Stimulated activated CD4-positive, alpha-beta T cell treated with anti-CD3 and anti-CD28 coated beads, TNF-alpha, amount 100 ng/mL, for 1 hour (primary cell): ENCODE results near the gene ANO5.

Source experiments
- DNase-seq, 3 donors: peaks; one replicate each; pipeline ENCODE4 v3.0.0-alpha.2; 2020; ENCODE audit warnings: low read depth in 3 of 3, low spot score in 1 of 3

ANO5 gene, protein sequence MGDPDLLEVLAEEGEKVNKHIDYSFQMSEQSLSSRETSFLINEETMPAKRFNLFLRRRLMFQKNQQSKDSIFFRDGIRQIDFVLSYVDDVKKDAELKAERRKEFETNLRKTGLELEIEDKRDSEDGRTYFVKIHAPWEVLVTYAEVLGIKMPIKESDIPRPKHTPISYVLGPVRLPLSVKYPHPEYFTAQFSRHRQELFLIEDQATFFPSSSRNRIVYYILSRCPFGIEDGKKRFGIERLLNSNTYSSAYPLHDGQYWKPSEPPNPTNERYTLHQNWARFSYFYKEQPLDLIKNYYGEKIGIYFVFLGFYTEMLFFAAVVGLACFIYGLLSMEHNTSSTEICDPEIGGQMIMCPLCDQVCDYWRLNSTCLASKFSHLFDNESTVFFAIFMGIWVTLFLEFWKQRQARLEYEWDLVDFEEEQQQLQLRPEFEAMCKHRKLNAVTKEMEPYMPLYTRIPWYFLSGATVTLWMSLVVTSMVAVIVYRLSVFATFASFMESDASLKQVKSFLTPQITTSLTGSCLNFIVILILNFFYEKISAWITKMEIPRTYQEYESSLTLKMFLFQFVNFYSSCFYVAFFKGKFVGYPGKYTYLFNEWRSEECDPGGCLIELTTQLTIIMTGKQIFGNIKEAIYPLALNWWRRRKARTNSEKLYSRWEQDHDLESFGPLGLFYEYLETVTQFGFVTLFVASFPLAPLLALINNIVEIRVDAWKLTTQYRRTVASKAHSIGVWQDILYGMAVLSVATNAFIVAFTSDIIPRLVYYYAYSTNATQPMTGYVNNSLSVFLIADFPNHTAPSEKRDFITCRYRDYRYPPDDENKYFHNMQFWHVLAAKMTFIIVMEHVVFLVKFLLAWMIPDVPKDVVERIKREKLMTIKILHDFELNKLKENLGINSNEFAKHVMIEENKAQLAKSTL

DNA sequence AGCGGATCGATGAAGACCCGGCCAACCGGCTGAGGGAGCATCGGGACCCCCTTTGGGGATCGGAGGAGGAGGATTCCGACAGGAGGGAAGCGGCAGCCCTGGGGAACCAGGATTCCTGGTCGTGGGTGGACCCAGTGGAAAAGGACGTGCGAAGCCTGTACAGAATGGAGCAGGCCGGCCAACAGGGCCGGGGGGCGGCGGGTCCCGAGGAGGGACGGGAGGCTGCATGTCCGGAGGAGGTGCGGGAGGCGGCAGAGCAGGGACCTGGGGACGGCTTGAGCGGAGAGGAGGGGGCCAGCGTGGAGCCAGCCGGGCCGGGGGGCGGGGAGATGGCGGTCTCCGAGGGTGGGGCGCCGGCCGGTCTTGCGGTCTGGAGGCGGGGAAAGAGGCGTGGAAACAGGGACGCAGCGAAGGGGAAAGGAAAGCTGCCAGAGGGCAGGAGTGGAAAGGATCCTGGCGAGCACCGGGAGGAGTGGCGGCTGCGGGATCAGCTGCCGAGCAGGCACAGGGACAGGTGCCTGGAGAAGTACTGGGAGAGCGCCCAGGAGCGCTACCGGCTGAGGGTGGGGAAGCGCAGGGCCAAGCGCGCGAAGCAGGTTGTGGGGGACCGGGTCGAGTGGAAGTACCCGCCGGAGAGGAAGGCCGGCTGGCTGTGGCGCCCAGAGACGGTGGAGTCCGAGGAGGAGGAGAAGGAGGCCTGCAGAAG lies at the start of gene ANO5:
Gene ANO5, plus strand, starts transcription at position 444 of the 706 bp plus-strand sequence. CDS start 408 bp downstream, outside the sequence.
- DNase-seq: no peak

DNA sequence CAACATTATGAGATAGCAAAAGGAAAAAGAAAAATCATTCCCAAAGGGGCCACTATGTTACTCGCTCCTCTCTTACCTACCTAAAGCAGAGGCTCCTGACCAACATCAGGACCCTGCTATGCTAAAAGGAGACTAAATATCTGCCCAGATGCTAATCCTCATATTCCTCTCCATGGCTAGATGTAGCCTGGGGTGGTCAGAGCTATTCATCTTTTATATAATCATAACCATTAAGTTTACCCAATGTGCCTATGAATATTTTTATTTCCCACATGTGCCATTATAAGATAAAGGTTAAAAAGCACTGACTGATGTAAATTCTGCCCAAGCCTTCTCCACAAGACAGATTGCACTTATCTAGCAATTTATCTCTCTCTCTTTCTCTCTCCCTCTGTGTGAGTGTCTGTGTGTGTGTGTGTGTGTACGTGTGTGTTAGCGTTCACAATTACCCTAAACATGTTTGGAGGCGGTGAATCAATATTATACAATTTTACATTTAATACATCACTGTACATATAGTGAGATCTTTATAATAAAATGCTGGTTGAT lies 41.2 kb upstream of the ANO5 start:
- no peak for DNase-seq

DNA sequence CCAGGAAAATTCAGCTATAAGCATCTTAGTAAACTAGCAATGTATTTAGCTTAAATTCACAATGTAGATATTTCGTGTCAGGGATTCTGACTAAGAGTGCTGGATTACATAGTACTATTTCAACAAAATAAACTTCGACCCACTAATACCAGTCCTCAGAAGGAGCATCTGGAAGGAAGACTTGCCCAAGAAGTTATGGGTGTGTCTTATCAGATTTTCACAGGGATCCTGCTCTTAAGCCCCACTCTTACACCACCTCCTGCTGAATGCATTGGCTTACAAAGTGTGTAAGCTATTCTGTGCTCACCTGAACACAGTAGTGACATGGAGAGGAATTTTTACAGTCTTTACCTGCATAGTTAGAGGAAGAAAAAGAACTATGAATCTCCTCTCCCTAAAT lies 35.4 kb upstream of the ANO5 start:
- DNase-seq: no peak

DNA sequence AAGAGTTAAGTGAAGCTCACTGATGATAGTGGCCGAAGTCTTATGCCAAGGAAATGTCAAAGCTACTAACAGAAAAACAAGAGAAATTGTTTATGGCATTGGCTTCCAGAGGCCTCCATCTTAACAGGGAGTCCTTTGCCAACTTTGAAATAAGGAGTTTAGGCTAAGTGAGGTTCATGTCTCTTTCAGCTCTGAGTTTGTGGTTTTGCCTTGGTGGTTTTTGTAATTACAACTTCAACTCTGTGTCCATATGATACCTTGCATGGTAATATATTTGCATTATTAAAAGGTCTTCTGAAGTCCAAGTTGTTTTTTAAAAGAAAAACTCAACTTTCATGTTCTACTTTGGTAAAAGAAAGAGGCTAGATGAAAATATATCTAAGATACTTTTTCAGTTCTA lies 31.4 kb upstream of the ANO5 start:
- no peak for DNase-seq

DNA sequence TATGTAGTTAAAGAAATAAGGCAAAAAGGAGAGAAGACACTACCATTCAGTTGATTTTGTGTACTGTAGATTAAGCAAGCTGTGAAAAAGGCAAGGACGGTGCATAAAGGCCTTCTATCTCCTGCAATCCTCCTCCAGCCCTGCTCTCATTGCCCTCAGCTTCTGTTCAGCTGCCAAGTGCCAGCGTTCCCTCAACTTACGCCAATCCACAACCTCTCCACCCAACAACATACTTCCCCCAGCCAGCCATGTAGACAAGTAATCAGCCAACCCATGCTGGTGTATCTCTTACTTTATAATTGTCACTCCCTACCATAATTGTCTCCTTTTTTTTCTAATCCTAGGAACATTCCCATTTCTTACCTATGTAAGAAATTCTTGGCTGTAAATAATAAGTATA lies 30.1 kb upstream of the ANO5 start:
- DNase-seq: no peak

DNA sequence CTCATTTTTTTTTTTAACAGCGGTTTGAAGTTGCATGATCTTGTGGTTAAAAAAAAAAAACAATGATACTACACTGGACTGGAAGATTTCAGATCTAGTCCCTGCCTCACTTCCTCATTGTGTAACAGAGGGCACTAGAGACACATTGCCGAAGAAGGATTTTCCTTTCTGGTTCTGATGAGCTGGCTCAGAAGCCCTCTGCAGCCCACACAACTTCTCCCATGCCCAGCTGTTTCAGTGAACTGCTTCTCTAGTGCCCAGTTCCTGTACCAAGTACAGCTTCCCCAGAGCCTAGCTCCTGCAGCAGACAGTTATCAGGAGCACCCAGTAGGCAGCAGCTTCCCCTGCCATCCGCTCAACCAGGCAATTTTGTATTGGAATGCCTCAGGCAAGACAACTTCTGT lies 29.5 kb upstream of the ANO5 start:
- DNase-seq: no peak

DNA sequence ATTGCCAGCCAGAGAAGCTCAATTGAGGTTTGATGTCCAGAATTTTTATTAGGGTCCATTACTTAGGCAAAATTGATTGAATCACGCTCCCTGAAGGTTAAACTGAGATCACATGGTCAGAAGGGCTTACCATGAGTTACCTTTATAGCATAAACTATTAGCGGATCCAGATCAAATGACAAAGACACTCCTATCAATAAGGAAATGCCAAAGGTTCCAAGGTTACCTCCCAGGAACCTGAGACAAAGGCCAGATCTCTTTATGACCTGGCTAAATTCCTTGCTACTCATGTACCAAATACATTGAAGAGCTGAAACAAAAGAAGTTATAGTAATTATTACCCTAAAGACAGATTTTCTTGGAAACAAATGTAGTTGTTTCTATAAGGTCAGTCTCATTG lies 27.8 kb upstream of the ANO5 start:
- no peak for DNase-seq

DNA sequence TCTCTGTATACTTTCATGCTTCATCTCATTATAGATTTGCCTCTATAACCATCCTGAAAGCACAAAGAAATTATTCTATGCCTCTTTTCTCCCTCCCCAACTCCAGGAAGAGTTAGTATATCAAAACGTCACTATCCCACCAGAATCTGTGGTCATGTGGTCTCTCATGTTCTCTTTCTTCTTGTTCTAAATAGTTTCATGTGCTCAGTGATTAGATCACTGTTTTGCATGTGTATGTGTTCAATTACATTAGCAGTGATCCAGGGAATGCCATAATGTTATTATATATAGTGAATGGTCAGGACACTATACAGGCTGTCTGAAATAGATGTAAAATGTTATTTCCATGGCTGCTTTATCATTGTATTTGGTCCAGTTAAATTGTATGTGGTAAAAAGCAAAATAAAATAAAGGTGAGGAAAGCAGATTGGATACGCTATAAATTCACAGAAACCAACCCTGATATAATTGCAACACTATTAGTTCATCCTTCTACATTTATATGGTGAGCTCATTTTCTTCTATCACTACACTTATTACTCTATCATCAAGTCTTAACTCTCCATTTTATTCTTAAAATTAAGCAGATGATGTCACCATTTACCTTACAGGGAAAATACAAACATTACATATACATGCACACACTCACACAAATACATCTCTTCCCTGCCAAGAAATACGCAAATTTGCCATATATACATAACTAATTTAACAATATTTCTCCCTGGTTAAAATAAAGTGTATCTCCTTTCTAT lies 26.9 kb upstream of the ANO5 start:
- no peak for DNase-seq

DNA sequence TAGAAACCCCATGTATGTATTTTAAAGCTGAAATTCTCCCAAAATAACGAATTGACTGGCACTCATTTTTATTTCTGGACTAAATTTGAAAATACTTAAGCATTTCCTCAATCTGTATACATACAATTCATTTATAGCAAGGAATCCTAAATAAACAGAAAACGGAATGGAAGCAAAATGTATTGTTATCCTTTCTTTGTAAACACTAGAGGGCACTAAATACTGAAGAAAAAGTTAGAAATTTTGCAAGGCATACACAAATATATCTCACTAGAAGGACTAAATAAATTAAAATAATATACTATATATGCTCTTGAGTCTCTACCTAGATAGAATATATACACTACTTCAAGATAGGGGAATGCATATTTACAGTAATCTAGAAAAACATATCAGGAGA lies 23.1 kb upstream of the ANO5 start:
- DNase-seq: no peak

DNA sequence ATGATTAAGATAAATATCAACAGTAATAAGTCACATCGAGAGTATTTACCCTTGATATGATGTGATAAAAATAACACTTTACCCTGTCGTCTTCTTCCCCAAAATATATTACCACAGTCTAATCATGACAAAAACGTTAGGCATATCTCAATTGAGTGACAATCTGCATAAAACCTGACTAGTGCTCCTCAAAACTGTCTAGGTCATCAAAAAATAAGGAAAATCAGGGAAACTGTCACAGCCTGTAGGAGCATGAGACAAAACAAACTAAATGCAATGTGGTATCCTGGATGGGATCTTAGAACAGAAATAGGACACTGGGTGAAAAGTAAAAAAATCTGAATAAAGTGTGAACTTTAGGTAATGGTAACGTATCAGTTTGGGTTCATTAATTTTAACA lies 19.4 kb upstream of the ANO5 start:
- no peak for DNase-seq

DNA sequence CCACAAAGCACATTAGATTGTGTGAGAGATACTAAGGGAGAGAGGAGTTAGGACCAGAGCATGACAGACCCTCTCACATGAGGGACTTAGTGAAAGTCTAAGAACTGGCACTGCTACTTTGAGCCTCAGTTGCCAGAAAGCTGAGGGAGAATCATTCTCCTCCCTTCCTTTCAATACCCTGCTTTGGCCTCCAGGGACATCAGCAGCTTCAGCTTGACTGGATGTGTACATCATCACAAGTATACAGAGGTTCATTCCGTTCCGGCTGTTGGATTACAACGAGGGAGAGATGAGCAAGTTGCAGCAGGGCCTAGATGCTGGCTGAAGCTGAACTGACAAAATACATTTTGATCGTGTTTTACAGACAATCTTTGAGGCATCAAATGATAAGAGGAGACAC lies 15.7 kb upstream of the ANO5 start:
- no peak for DNase-seq

DNA sequence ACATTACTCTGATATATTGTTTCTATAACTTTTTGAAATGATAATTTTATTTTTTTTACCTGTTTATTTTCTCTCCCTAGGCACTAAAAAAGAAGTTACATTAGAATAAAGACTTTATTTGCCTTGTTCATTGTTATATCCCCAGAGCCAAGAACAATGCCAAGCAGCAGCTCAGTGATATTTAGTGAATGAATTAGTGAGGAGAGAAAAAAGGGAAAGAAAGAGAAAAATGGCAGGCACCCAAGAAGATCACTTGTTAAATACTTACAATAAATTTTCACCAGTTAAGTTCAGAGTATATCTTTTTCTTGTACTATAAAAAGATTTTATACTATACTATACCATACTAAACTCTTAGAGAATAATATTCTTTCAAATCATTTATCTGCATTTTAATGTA lies 13.3 kb upstream of the ANO5 start:
- DNase-seq: no peak

DNA sequence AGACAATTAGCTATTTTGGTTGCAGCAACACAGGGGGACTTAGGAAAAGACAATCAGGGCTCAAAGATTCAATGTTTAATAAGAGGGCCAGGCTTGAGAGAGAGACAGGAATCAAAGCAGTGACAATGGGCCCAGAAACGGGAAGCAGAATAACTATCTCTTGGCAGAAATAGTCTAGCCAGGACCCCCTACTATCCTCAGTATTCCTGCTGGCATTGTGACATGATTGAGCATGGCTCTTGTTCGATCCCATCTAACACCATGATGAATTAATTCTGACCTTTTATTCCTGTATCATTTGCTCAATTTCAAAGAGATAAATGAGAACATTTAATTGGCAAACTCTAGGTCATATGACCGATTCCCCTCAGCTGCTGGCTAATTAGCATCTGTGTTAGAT lies 12.8 kb upstream of the ANO5 start:
- no peak for DNase-seq

DNA sequence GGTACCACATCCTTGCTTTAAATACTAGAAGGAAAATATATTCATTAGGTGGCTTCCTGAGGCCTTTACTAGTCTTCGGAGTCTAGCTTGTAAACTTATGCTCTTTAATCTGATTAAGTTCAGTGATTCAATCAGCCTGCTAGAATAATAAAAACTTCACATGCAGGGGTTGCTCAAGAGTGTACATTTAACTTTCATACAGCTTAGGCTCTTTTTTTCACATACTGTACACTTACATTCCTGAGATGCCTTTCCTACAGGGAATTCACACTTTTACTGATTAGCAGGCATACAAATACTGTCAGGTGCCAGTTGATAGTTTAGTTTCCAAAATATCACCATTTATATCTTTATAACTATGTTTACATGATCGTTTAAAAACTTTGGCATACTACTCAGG lies 3.2 kb upstream of the ANO5 start:
- DNase-seq: no peak

DNA sequence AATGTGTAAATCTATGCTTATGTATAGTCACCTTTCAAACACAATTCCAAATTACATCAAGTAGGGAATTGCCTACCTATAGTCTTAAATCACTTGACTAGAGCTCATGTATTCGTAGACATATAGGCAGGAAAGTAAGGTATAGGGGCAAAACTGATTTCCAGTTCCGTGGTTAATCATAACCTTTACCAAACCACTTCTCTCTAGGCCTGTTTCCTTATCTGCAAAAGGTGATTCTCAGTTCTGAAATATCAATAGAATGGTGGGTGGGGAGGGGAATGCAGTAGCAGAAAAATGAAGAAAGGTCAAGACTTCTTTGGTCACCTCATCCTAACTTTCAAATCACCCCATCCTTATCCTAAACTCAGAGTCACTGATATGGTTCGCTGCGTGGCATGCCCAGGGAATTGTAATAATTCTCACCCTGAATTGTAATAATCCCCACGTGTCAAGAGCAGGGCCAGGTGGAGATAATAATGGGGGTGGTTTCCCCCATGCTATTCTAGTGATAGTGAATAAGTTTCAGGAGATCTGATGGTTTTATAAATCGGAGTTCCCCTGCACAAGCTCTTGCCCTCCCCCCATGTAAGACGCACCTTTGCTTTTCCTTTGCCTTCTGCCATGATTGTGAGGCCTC lies 1.9 kb upstream of the ANO5 start:
- DNase-seq: no peak

DNA sequence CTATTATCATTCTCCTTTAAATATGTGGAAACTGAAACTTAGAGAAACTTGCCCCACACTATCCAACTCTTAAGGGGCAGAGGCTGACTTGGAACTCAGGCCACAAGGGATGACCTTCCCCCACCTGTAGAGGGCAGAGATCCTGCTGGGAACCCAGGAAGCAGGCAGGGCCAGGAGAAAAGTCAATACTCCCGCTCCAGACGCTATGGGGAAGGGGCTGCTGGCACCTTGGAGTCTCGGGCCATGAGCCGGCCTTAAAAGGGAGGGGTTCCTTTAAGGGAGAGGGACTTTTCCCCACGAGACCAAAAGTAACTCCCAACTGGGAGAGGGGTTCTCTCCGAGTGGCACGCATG lies 620 bp upstream of the ANO5 start:
- DNase-seq: no peak

DNA sequence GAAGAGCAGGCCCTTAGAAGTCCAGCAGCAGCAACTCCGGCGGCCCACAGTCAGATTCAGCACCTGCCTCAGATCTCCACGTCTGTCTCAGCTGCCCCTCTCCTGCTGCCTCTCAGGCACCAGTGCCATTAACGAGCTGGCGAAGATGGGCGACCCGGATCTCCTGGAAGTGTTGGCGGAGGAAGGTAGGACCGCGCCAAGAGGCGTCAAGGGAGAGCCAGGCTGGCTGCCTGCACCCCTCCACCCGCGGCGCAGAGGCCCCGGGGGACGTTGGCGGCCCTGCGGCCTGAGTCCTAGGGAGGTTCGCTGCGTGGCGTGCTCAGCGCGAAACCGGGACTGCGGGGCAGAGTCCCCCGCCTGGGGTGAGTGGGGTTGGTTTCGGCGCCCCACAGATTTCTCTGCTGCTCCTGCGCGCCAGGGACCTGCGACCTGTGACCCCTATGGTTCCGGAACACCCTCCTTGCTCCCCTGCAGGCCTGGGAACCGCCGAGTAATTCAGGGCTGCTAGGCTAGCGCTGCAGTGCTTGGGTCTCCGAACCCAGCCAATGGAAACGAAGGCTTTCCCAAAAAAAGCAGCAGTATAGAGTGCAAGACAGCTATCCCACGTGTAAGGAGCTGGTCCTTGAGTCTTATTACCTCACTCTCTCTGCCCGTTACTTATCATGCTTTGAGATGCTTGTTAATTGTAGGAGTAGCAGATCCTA lies 615 bp downstream of the ANO5 start:
- no peak for DNase-seq

DNA sequence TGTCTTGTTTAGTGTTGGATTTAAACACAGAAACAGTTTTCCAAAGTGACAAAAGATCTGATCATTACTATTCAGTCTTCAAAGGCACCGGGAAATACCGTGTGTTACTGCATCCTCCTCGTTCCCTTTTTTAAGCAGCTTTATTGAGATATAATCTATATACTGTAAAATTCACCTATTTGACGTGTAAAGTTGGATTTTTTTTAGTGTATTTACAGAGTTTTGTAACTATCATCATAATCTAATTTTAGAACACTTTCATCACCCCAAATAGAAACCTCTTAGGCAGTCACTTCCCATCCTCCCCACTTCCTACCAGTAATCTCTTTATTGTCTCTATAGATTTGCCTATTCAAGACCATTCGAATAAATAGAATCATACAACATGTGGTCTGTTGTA lies 1.4 kb downstream of the ANO5 start:
- DNase-seq: no peak

DNA sequence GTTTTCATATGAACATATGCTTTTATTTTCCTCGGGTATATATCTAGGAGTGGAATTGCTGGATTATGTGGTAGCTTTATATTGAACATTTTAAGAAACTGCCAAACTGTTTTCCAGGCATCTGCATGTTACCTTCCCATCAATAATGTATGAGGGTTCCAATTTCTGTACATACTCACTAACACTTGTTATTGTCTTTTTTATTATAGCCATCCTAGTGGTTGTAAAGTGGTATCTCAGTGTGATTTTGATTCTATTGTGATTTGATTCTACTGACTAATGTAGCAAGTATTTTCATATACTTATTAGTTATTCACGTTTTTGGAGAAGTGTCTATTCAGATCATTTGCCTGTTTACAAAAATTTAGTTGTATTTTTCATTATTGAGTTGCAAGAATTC lies 2.0 kb downstream of the ANO5 start:
- no peak for DNase-seq
